H1 (cell line): ENCODE results near the gene ECI1. TPM values are rescaled to one million over a fixed set of nuclear protein-coding genes. Genes with fewer than 3 reads are reported as not detected.

ENCODE experiments used
- ASH2L ChIP-seq: fragments of 200-600, 300-600 bp; sonication (generic); IDR thresholded peaks from one replicate; pipeline ENCODE4 v1.7.1; 2017; ENCODE audit warnings: low read length
- CEBPB ChIP-seq: IDR thresholded peaks from 2 replicates; pipeline ENCODE4 v1.6.1; 2012; ENCODE audit warnings: low read depth, low read length
- GABPA ChIP-seq: IDR thresholded peaks from 2 replicates; pipeline ENCODE4 v1.6.1; 2011; ENCODE audit warnings: mild to moderate bottlenecking, low read length, moderate library complexity, borderline replicate concordance; ENCODE audit not compliant: insufficient read depth
- KDM5A ChIP-seq: fragments of 200-600 bp; IDR thresholded peaks from 2 replicates; pipeline ENCODE4 v1.7.1; 2012; ENCODE audit warnings: mild to moderate bottlenecking, low read length, inconsistent platforms, mixed read lengths
- POLR2AphosphoS5 ChIP-seq: IDR thresholded peaks from 2 replicates; pipeline ENCODE4 v1.6.1; 2011; ENCODE audit warnings: low read depth, low read length
- RXRA ChIP-seq: IDR thresholded peaks from 2 replicates; pipeline ENCODE4 v1.6.1; 2011; ENCODE audit warnings: low read depth, mild to moderate bottlenecking, low read length, moderate library complexity; ENCODE audit not compliant: insufficient read depth
- TCF12 ChIP-seq: IDR thresholded peaks from 2 replicates; pipeline ENCODE4 v1.6.1; 2011; ENCODE audit warnings: low read depth, mild to moderate bottlenecking, low read length
- ZNF274 ChIP-seq: IDR thresholded peaks from 2 replicates; pipeline ENCODE4 v1.7.0; 2012; ENCODE audit warnings: low read length, borderline replicate concordance; ENCODE audit errors: extremely low read depth
- polyA plus RNA-seq, 7 experiments: library from polyadenylated mRNA; depleted of rRNA in 3 of 7; stranded (reverse) in 5 of 7; unstranded in 2 of 7; fragments of >200 nt in 5 of 7; fragments of 200-250 nt in 2 of 7; gene quantifications; 1 replicate in 5 of 7; 2 replicates in 1 of 7; 4 replicates in 1 of 7; pipeline versions ENCODE4 v1.2.1 to v1.2.3, GENCODE V29; 2011 to 2013; ENCODE audit warnings: missing spikeins in 2 of 7, mixed read lengths in 2 of 7
- total RNA-seq: library from RNA; stranded (reverse); fragmentation: NEBNext Ultra II Directional; extraction: Animal tissue kit (Norgen Biotek cat#: 25700); gene quantifications from 2 replicates; pipeline ENCODE4 v1.2.1, GENCODE V29; 2021
- TF ChIP-seq, protein P1 (sequence below): IDR thresholded peaks from 2 replicates; pipeline ENCODE4 v1.6.1; 2012; ENCODE audit warnings: inconsistent platforms
- TF ChIP-seq, protein P2 (sequence below), 3 experiments: IDR thresholded peaks; 1 replicate in 2 of 3; 2 replicates in 1 of 3; pipeline versions ENCODE4 v1.5.1 to v1.6.1; 2011; ENCODE audit warnings: low read length in 3 of 3, mild to moderate bottlenecking in 3 of 3, inconsistent platforms in 2 of 3, low read depth in 1 of 3, moderate library complexity in 1 of 3; ENCODE audit not compliant: insufficient read depth in 1 of 3; ENCODE audit errors: control extremely low read depth in 1 of 3

Gene ECI1
- total and polyA plus RNA-seq, 2 of the 8 experiments (the other 6 are each of a cell fraction or from before 2014, with no cell fraction given): 79.5 to 151 TPM

DNA sequence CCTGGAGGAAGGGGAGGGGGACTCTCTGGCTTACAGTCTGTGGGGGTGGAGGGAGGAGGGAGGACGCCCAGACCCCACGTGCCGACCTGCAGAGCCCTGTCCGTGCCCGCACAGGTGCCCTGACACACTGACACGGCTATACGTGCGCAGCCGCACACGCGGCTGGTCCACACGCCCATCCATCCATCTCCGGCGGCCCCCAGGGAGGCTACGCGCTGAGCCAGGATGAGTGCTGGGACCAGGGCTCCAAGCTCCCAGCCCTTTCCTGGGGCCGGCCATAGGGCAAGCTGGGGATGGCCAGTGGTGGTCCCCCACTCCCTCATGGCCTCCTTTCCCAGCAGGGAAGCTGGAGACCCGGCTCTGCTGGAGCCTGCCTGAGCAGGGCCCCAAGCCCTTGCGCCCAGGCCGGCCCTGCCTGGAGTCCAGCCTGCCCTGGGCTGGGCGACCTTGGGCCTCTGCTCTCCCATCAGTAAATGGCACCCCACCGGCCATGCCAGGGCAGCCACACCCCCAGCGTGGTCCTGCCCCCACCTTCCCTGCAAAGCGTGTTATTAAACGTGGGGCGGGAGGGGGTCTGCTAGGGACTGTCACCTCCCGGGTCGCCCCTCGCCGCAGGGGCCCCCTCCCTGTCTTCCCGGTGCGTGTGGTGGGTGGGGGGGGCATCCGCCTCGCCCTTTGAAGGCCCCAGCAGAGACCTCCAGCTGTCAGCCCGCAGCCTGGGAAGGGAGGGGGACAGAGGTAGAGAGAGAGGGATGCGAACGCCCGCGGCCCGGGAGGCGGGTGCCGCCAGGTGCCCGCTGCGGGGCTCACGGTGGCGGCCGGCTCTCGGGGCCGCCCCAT lies 55.8 kb downstream of the ECI1 start (continued):
- no peak for TF ChIP-seq ZNF274
- TF ChIP-seq RXRA: no peak
- TF ChIP-seq TCF12: no peak
- TF ChIP-seq, protein P1, sequence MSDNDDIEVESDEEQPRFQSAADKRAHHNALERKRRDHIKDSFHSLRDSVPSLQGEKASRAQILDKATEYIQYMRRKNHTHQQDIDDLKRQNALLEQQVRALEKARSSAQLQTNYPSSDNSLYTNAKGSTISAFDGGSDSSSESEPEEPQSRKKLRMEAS: no peak
- no peak for TF ChIP-seq CEBPB
- TF ChIP-seq KDM5A: no peak
- TF ChIP-seq, protein P2, sequence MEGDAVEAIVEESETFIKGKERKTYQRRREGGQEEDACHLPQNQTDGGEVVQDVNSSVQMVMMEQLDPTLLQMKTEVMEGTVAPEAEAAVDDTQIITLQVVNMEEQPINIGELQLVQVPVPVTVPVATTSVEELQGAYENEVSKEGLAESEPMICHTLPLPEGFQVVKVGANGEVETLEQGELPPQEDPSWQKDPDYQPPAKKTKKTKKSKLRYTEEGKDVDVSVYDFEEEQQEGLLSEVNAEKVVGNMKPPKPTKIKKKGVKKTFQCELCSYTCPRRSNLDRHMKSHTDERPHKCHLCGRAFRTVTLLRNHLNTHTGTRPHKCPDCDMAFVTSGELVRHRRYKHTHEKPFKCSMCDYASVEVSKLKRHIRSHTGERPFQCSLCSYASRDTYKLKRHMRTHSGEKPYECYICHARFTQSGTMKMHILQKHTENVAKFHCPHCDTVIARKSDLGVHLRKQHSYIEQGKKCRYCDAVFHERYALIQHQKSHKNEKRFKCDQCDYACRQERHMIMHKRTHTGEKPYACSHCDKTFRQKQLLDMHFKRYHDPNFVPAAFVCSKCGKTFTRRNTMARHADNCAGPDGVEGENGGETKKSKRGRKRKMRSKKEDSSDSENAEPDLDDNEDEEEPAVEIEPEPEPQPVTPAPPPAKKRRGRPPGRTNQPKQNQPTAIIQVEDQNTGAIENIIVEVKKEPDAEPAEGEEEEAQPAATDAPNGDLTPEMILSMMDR (IDR thresholded peaks at IDR 0.05; ENCODE audit: control extremely low read depth in 1 of 3, insufficient read depth in 1 of 3, low read depth in 1 of 3, low read length in 3 of 3): no peak
- peak; percentile 55; the same call in 1 of the 2 replicates for TF ChIP-seq GABPA
- no peak for TF ChIP-seq POLR2AphosphoS5
- TF ChIP-seq ASH2L: no peak
